ENCODE data around the gene G0S2.

Gene G0S2

GRCh38 chr1:209648931-209649776 lies 26.1 kb upstream of the G0S2 start:
- no peak for DNase-seq

GRCh38 chr1:209650454-209650853 lies 24.8 kb upstream of the G0S2 start:
- no peak for DNase-seq

- peak; percentile 20 for DNase-seq
These were observed 24.0 kb upstream of the G0S2 start for GRCh38 chr1:209651138-209651587.

DNA sequence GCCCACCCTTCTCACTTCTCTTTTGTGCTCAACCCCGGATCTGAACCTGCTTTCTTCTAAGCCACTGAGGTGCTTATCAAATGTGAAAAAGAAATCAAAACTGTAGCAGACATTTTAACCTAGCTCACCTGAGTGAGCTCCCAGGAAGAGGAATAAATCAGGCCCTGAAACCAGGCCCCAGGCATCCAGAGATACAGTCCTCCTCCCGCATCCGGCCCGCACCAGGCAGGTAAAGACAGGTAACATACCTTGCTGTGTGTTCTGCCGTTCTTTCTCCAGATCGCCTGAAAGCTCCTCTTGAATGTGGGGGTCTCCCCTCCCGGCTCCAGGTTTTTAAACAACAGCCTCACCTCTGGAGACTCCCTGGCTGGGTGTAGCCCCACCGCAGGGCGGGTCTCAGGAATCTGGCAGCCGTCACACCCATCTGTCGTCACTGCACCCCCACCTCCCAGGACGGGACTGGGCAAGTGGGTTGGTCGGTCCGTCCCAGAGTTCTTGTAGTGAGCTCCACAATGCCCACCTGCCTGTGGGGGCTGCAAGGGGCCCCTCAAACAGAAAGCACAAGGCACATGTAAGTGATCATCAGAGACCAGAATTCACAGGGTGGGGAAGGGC lies 23.0 kb upstream of the G0S2 start, which contains the start of gene LAMB3:
LAMB3 (minus strand) TSS at position 305 of the 615 bp plus-strand sequence. CDS start 1,481 bp downstream, outside the sequence.
- no peak for DNase-seq

GRCh38 chr1:209652873-209653401 lies 22.3 kb upstream of the G0S2 start:
- peak; percentile 20 for DNase-seq

GRCh38 chr1:209653915-209654351 lies 21.3 kb upstream of the G0S2 start:
- DNase-seq = no peak

GRCh38 chr1:209655411-209656231 lies 19.6 kb upstream of the G0S2 start:
- DNase-seq = no peak

GRCh38 chr1:209657140-209657879 lies 17.9 kb upstream of the G0S2 start:
- DNase-seq = no peak

GRCh38 chr1:209657918-209658317 lies 17.3 kb upstream of the G0S2 start:
- DNase-seq = no peak

DNA sequence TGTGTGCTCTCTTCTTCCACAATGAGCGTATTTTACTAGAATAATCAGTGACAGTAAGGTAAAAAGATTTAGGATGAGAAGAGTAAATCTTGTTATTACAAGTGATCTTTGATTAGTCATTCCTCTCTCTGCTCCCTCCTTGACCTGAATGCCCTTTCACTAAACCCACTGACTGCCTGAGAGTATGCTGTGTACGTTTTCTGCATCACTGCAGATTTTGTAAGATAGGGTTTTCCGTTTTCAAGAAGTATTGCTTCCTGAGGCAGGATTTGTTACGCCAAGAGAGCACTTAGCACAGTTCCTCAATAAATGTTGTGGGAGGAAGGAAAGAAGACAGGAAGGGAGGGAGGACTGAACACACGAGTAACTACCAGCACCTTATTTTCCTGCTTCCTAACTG lies 15.3 kb upstream of the G0S2 start:
- no peak for DNase-seq

GRCh38 chr1:209661071-209661470 lies 14.1 kb upstream of the G0S2 start:
- no peak for DNase-seq

DNA sequence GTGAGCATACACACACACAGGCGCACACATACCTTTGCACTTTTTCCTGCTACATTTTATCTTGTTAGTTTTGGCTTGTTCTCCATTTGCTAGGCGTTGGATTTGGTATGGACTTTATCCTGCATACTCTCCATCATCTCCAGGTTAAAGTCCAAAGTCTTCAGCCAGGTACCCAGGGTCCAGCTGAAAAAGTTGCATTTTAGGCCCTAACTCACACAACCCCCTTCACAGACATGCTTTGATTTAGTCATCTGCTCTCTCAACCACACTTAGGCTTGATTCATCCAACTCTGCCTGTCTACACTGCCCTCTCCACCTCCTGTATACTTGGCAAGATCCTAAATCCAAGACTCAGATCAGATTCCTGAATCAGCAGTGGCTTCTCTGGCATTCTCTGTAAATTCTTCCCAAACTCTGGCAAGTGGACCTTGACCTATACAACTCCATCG lies 12.3 kb upstream of the G0S2 start:
- DNase-seq = no peak

GRCh38 chr1:209667103-209667502 lies 8.1 kb upstream of the G0S2 start:
- no peak for DNase-seq

- DNase-seq = no peak
These were observed 7.5 kb upstream of the G0S2 start for GRCh38 chr1:209667708-209668107.

DNA sequence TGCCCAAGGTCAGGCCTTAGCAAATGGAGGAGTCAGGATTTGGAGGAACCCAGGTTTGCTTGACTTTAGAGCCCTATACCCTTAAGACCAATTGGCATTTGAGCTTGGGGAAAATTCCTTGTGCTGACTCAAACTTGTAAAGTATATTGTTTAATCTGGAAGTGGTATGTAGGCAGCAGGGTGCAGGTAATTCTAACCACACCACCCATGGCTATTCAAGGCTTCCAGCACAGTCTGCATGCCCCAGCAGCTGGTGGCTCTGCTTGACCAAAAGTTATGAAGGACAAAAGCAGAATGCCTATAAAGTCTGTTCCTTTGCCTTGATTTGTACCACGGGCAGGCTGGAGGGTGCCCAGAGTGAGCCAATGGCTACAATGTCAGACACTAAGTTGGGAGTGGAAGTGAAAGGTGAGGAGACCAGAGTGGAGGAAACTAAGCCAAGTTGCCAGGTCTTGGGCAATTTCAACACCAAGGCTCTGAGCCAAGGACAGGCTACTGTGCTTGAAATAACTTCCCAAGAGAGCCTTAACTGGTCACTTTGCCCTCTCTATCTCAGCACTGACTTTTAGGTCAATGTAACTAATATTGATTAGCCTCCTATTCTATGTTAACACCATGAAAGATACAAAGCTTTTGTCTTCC lies 4.7 kb upstream of the G0S2 start:
- DNase-seq = no peak

- no peak for DNase-seq
These were observed 2.2 kb upstream of the G0S2 start for GRCh38 chr1:209672705-209673630.

GRCh38 chr1:209673631-209674417 lies 1.4 kb upstream of the G0S2 start:
- no peak for DNase-seq

DNA sequence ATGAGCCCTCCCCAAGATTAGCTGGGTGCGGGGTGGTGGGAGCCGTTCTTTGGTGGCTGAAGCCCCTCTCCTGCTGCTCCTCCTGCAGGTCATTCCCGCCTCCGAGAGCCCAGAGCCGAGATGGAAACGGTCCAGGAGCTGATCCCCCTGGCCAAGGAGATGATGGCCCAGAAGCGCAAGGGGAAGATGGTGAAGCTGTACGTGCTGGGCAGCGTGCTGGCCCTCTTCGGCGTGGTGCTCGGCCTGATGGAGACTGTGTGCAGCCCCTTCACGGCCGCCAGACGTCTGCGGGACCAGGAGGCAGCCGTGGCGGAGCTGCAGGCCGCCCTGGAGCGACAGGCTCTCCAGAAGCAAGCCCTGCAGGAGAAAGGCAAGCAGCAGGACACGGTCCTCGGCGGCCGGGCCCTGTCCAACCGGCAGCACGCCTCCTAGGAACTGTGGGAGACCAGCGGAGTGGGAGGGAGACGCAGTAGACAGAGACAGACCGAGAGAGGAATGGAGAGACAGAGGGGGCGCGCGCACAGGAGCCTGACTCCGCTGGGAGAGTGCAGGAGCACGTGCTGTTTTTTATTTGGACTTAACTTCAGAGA lies 448 bp downstream of the G0S2 start:
- no peak for DNase-seq

GRCh38 chr1:209678981-209679539 lies 3.8 kb downstream of the G0S2 start:
- DNase-seq = no peak
